ENCODE data around the gene MRPL23. TPM values are rescaled to one million over a fixed set of nuclear protein-coding genes. Genes with fewer than 3 reads are reported as not detected.

Gene MRPL23
- total RNA-seq, 1 donor: 65.4 TPM

- Histone ChIP-seq H3K27me3 (ENCODE audit: insufficient read depth, low read length) (no peaks in the 10 kb centered on the region), H3K9me3 (ENCODE audit: low read depth, low read length) (no peaks in the 10 kb centered on the region), H3K4me3 (ENCODE audit: low read length) (no peak overlapping the region), H3K4me1 (ENCODE audit: insufficient read depth, low read length) (no peaks in the 10 kb centered on the region)
Observed at GRCh38 chr11:1952806-1953482, 5.8 kb downstream of the MRPL23 start.

- H3K9me3 ChIP-seq (ENCODE audit: low read depth, low read length): no peaks in the 10 kb centered on the region
Observed at GRCh38 chr11:1953489-1954266, 6.5 kb downstream of the MRPL23 start.

GRCh38 chr11:1958367-1958766, 11.2 kb downstream of the MRPL23 start:
- Histone ChIP-seq H3K27me3 (ENCODE audit: insufficient read depth, low read length) (no peaks in the 10 kb centered on the region), H3K9me3 (ENCODE audit: low read depth, low read length) (no peaks in the 10 kb centered on the region), H3K4me1 (ENCODE audit: insufficient read depth, low read length) (no peaks in the 10 kb centered on the region), H3K4me3 (ENCODE audit: low read length) (no peak overlapping the region)

More at GRCh38 chr11:1953489-1954266, 6.5 kb downstream of the MRPL23 start:
- Histone ChIP-seq H3K27me3 (ENCODE audit: insufficient read depth, low read length) (no peaks in the 10 kb centered on the region), H3K4me1 (ENCODE audit: insufficient read depth, low read length) (no peaks in the 10 kb centered on the region), H3K4me3 (ENCODE audit: low read length) (no peak overlapping the region)

GRCh38 chr11:1959786-1960185, 12.7 kb downstream of the MRPL23 start:
- Histone ChIP-seq H3K4me3 (ENCODE audit: low read length) (no peak overlapping the region), H3K9me3 (ENCODE audit: low read depth, low read length) (no peaks in the 10 kb centered on the region), H3K4me1 (ENCODE audit: insufficient read depth, low read length) (no peaks in the 10 kb centered on the region), H3K27me3 (ENCODE audit: insufficient read depth, low read length) (no peaks in the 10 kb centered on the region)

- no peak overlapping the region for H3K4me3 ChIP-seq (ENCODE audit: low read length)
- no peaks in the 10 kb centered on the region for H3K27me3 ChIP-seq (ENCODE audit: insufficient read depth, low read length)
- no peaks in the 10 kb centered on the region for H3K9me3 ChIP-seq (ENCODE audit: low read depth, low read length)
- no peaks in the 10 kb centered on the region for H3K4me1 ChIP-seq (ENCODE audit: insufficient read depth, low read length)
Observed at GRCh38 chr11:1963864-1964263, 16.7 kb downstream of the MRPL23 start.

GRCh38 chr11:1964348-1964747, 17.2 kb downstream of the MRPL23 start:
- H3K4me1 ChIP-seq (ENCODE audit: insufficient read depth, low read length): no peaks in the 10 kb centered on the region
- no peaks in the 10 kb centered on the region for H3K27me3 ChIP-seq (ENCODE audit: insufficient read depth, low read length)
- H3K4me3 ChIP-seq (ENCODE audit: low read length): no peak overlapping the region
- no peaks in the 10 kb centered on the region for H3K9me3 ChIP-seq (ENCODE audit: low read depth, low read length)

GRCh38 chr11:1964955-1965354, 17.8 kb downstream of the MRPL23 start:
- Histone ChIP-seq H3K4me1 (ENCODE audit: insufficient read depth, low read length) (no peaks in the 10 kb centered on the region), H3K27me3 (ENCODE audit: insufficient read depth, low read length) (no peaks in the 10 kb centered on the region), H3K9me3 (ENCODE audit: low read depth, low read length) (no peaks in the 10 kb centered on the region), H3K4me3 (ENCODE audit: low read length) (no peak overlapping the region)

- H3K4me1 ChIP-seq (ENCODE audit: insufficient read depth, low read length): no peaks in the 10 kb centered on the region
- no peaks in the 10 kb centered on the region for H3K9me3 ChIP-seq (ENCODE audit: low read depth, low read length)
- no peaks in the 10 kb centered on the region for H3K27me3 ChIP-seq (ENCODE audit: insufficient read depth, low read length)
- H3K4me3 ChIP-seq (ENCODE audit: low read length): no peak overlapping the region
Observed at GRCh38 chr11:1966531-1966930, 19.4 kb downstream of the MRPL23 start.

- Histone ChIP-seq H3K27me3 (ENCODE audit: insufficient read depth, low read length) (no peaks in the 10 kb centered on the region), H3K9me3 (ENCODE audit: low read depth, low read length) (no peaks in the 10 kb centered on the region), H3K4me1 (ENCODE audit: insufficient read depth, low read length) (no peaks in the 10 kb centered on the region), H3K4me3 (ENCODE audit: low read length) (no peak overlapping the region)
Observed at GRCh38 chr11:1967641-1968225, 20.6 kb downstream of the MRPL23 start.

- Histone ChIP-seq H3K27me3 (ENCODE audit: insufficient read depth, low read length) (no peaks in the 10 kb centered on the region), H3K9me3 (ENCODE audit: low read depth, low read length) (no peaks in the 10 kb centered on the region), H3K4me3 (ENCODE audit: low read length) (no peak overlapping the region), H3K4me1 (ENCODE audit: insufficient read depth, low read length) (no peaks in the 10 kb centered on the region)
Observed at GRCh38 chr11:1968454-1969002, 21.4 kb downstream of the MRPL23 start.

GRCh38 chr11:1969035-1969434, 21.9 kb downstream of the MRPL23 start:
- H3K9me3 ChIP-seq (ENCODE audit: low read depth, low read length): no peaks in the 10 kb centered on the region
- H3K27me3 ChIP-seq (ENCODE audit: insufficient read depth, low read length): no peaks in the 10 kb centered on the region
- no peak overlapping the region for H3K4me3 ChIP-seq (ENCODE audit: low read length)
- no peaks in the 10 kb centered on the region for H3K4me1 ChIP-seq (ENCODE audit: insufficient read depth, low read length)

GRCh38 chr11:1969776-1970175, 22.6 kb downstream of the MRPL23 start:
- Histone ChIP-seq H3K4me1 (ENCODE audit: insufficient read depth, low read length) (no peaks in the 10 kb centered on the region), H3K27me3 (ENCODE audit: insufficient read depth, low read length) (no peaks in the 10 kb centered on the region), H3K4me3 (ENCODE audit: low read length) (no peak overlapping the region), H3K9me3 (ENCODE audit: low read depth, low read length) (no peaks in the 10 kb centered on the region)

GRCh38 chr11:1970956-1971355, 23.8 kb downstream of the MRPL23 start:
- Histone ChIP-seq H3K4me1 (ENCODE audit: insufficient read depth, low read length) (no peaks in the 10 kb centered on the region), H3K27me3 (ENCODE audit: insufficient read depth, low read length) (no peaks in the 10 kb centered on the region), H3K9me3 (ENCODE audit: low read depth, low read length) (no peaks in the 10 kb centered on the region), H3K4me3 (ENCODE audit: low read length) (no peak overlapping the region)

GRCh38 chr11:1975185-1975584, 28.1 kb downstream of the MRPL23 start:
- Histone ChIP-seq H3K27me3 (ENCODE audit: insufficient read depth, low read length) (no peaks in the 10 kb centered on the region), H3K9me3 (ENCODE audit: low read depth, low read length) (no peaks in the 10 kb centered on the region), H3K4me1 (ENCODE audit: insufficient read depth, low read length) (no peaks in the 10 kb centered on the region), H3K4me3 (ENCODE audit: low read length) (no peak overlapping the region)

- no peaks in the 10 kb centered on the region for H3K4me1 ChIP-seq (ENCODE audit: insufficient read depth, low read length)
- no peaks in the 10 kb centered on the region for H3K27me3 ChIP-seq (ENCODE audit: insufficient read depth, low read length)
- no peak overlapping the region for H3K4me3 ChIP-seq (ENCODE audit: low read length)
- no peaks in the 10 kb centered on the region for H3K9me3 ChIP-seq (ENCODE audit: low read depth, low read length)
Observed at GRCh38 chr11:1978720-1979473, 31.8 kb downstream of the MRPL23 start.
